SK-N-SH (cell line): ENCODE results near the gene QSOX2. TPM values are rescaled to one million over a fixed set of nuclear protein-coding genes. Genes with fewer than 3 reads are reported as not detected.

ENCODE experiments used
- CTCF ChIA-PET: fragments of 300-600, 350-600 bp; formaldehyde crosslinking; extraction: SDS; loops from one replicate; lab custom pipeline; 2021; lab: Yijun Ruan, JAX
- POLR2A ChIA-PET: fragments of 350-600 bp; sonication (Branson Sonifier 250); formaldehyde crosslinking; extraction: SDS; loops from one replicate; lab custom pipeline; 2020; ENCODE audit warnings: antibody characterized with exemption, inconsistent platforms; lab: Yijun Ruan, JAX
- DNase-seq: peaks from one replicate; pipeline ENCODE4 v3.0.0; 2012
- H2AFZ ChIP-seq: fragments of 200-600 bp; sonication (generic); 2 replicates; pipeline ENCODE4 v1.8.1; 2016; ENCODE audit warnings: antibody characterized with exemption, mild to moderate bottlenecking, low read depth
- H3F3A ChIP-seq: fragments of 200-600 bp; sonication (generic); replicated peaks from 2 replicates; pipeline ENCODE3; 2016; ENCODE audit warnings: antibody characterized with exemption, mild to moderate bottlenecking; ENCODE audit not compliant: insufficient read depth
- H3K27ac ChIP-seq, 2 experiments: fragments of 200-500 bp in 1 of 2; fragments of 200-600 bp in 1 of 2; sonication (Bioruptor generic) in 1 of 2; sonication (generic), shearing (Covaris generic) in 1 of 2; 2 replicates each; pipeline versions ENCODE4 v1.5.1 to v1.6.1; 2014 to 2016; ENCODE audit warnings: low read depth in 2 of 2, inconsistent platforms in 1 of 2, low read length in 1 of 2, mild to moderate bottlenecking in 1 of 2, mixed read lengths in 1 of 2
- H3K27me3 ChIP-seq: fragments of 200-600 bp; sonication (generic), shearing (Covaris generic); 2 replicates; pipeline ENCODE4 v1.6.1; 2016; ENCODE audit warnings: mixed run types; ENCODE audit not compliant: insufficient read depth
- H3K36me3 ChIP-seq, 2 experiments: fragments of 200-500 bp in 1 of 2; fragments of 200-600 bp in 1 of 2; sonication (Bioruptor generic) in 1 of 2; sonication (generic) in 1 of 2; replicated peaks in 1 of 2; 2 replicates each; pipeline versions ENCODE3 to v1.5.1; 2014 to 2016; ENCODE audit warnings: low read length in 1 of 2, mild to moderate bottlenecking in 1 of 2; ENCODE audit not compliant: insufficient read depth in 2 of 2, control insufficient read depth in 1 of 2
- H3K4me1 ChIP-seq, 2 experiments: fragments of 200-500 bp in 1 of 2; fragments of 200-600 bp in 1 of 2; sonication (Bioruptor generic) in 1 of 2; sonication (generic), shearing (Covaris generic) in 1 of 2; 2 replicates each; pipeline versions ENCODE4 v1.5.1 to v1.6.1; 2014 to 2016; ENCODE audit warnings: low read depth in 1 of 2, low read length in 1 of 2, mixed run types in 1 of 2; ENCODE audit not compliant: insufficient read depth in 2 of 2, control insufficient read depth in 1 of 2
- H3K4me2 ChIP-seq: fragments of 200-600 bp; sonication (generic), shearing (Covaris generic); 2 replicates; pipeline ENCODE4 v1.6.1; 2017; ENCODE audit warnings: mixed run types
- H3K4me3 ChIP-seq, 2 experiments: fragments of 200-500 bp in 1 of 2; fragments of 200-600 bp in 1 of 2; sonication (Bioruptor generic) in 1 of 2; sonication (generic), shearing (Covaris generic) in 1 of 2; 2 replicates each; pipeline versions ENCODE4 v1.5.1 to v1.8.1; 2014 to 2016; ENCODE audit warnings: low read depth in 2 of 2, inconsistent platforms in 1 of 2, low read length in 1 of 2, mild to moderate bottlenecking in 1 of 2, mixed read lengths in 1 of 2, moderate library complexity in 1 of 2
- H3K79me2 ChIP-seq: fragments of 200-600 bp; sonication (generic); 2 replicates; pipeline ENCODE4 v1.8.1; 2017; ENCODE audit warnings: mild to moderate bottlenecking; ENCODE audit not compliant: insufficient read depth
- H3K9ac ChIP-seq: fragments of 200-600 bp; sonication (generic); 2 replicates; pipeline ENCODE4 v1.6.1; 2017; ENCODE audit warnings: mixed run types
- H3K9me2 ChIP-seq: fragments of 200-600 bp; sonication (generic); 2 replicates; pipeline ENCODE4 v1.6.1; 2017; ENCODE audit warnings: mixed run types
- H3K9me3 ChIP-seq: fragments of 200-600 bp; sonication (generic); 2 replicates; pipeline ENCODE4 v1.6.1; 2017; ENCODE audit warnings: mixed run types, mild to moderate bottlenecking, moderate library complexity
- H4K20me1 ChIP-seq: fragments of 200-600 bp; sonication (generic); 2 replicates; pipeline ENCODE4 v1.6.1; 2017; ENCODE audit warnings: mild to moderate bottlenecking, mixed run types; ENCODE audit not compliant: insufficient read depth
- FOXM1 ChIP-seq: IDR thresholded peaks from 2 replicates; pipeline ENCODE4 v1.4.0; 2012; ENCODE audit warnings: low read depth, mild to moderate bottlenecking
- GATA2 ChIP-seq: sonication (generic); formaldehyde crosslinking; IDR thresholded peaks from 2 replicates; pipeline ENCODE4 v1.5.0; 2020; ENCODE audit warnings: mild to moderate bottlenecking, missing genetic modification reagents
- TEAD4 ChIP-seq: IDR thresholded peaks from 2 replicates; pipeline ENCODE4 v1.4.0; 2012; ENCODE audit warnings: mild to moderate bottlenecking, borderline replicate concordance; ENCODE audit not compliant: insufficient read depth
- WGBS: methylation state at CpG from one replicate; pipeline ENCODE4 v1.1.6; 2017; ENCODE audit warnings: low lambda C conversion rate; 5-methylcytosine and 5-hydroxymethylcytosine counted together
- polyA plus RNA-seq, 3 experiments: library from polyadenylated mRNA; depleted of rRNA; stranded (reverse); fragments of >200 nt; gene quantifications; 2 replicates each; pipeline ENCODE4 v1.2.3, GENCODE V29; 2012

QSOX2 gene
- polyA plus RNA-seq, 1 of the 3 experiments (the other 2 are of a cell fraction) = 26.6 TPM

DNA sequence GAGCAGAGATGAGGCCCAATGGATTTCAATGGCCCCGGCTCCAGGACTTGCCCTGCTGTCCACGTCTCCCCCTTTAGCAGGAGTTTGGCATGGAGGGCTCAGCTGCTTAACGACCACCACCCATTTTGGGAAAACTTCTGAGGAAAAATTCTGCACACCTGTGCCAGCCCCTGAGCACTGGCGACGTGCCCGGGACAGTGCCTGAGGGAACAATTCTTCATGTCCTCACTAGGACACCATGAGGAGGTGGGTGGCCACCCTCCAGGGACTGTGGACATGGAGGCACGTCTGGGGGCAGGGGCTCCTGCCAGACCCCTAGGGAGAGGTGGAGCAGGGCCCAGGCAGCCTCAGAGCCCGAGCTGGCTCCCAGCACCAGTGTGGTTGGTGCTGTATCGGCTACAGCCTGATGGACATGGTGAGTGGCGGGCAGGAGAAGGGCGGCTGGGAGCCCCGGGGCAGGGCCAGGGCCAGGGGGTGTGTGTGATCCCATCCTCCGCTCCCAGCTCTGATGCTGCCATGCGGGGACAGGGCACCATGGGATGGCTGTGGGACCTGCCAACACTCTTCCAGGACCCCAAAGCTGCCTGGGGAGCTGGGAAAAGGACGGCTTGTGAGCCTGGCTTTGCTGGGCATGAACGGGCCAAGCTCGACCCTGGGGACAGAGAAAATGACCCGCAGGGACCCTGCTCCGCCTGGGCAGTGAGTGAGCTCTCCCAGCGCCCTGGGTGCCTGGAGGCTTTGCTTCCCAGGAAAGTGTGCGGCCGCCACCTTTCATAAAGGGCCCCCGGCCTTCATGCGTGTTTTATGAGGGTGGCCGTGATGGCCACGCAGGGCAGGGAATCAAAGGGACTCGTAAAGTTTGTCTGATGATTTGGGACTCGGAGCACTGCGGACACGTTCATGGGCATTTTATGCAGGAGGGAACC is 3.6 kb upstream of the QSOX2 start:
- Histone ChIP-seq H3K36me3 (no peaks in the 10 kb centered on the region), H3K27ac (no peak overlapping the region), H4K20me1 (peaks cover 7% of the 10 kb centered on the region), H3K27me3 (no peaks in the 10 kb centered on the region), H2AFZ (no peak overlapping the region), H3K9me2 (no peaks in the 10 kb centered on the region), H3K79me2 (peaks cover 10% of the 10 kb centered on the region; the same call in 1 of the 2 replicates), H3F3A (peaks cover 4% of the 10 kb centered on the region), H3K4me2 (no peak overlapping the region), H3K9ac (no peak overlapping the region), H3K9me3 (no peaks in the 10 kb centered on the region), H3K4me1 (peaks cover 6 to 28% of the 10 kb centered on the region in 2 experiments; a peak in 3 of 4 replicates), H3K4me3 (no peak overlapping the region)
- no peak for TF ChIP-seq FOXM1
- no peak for DNase-seq
- 66% methylated on average over 24 of the region's 30 CpGs for WGBS
- ChIA-PET POLR2A (no interaction called here), CTCF (interaction anchor here (1.1 to 1.6 kb wide), 4 partner anchors 13 to 385 kb away, joined by 3 to 5 read pairs (median 4); no protein-coding TSS in a partner anchor)

DNA sequence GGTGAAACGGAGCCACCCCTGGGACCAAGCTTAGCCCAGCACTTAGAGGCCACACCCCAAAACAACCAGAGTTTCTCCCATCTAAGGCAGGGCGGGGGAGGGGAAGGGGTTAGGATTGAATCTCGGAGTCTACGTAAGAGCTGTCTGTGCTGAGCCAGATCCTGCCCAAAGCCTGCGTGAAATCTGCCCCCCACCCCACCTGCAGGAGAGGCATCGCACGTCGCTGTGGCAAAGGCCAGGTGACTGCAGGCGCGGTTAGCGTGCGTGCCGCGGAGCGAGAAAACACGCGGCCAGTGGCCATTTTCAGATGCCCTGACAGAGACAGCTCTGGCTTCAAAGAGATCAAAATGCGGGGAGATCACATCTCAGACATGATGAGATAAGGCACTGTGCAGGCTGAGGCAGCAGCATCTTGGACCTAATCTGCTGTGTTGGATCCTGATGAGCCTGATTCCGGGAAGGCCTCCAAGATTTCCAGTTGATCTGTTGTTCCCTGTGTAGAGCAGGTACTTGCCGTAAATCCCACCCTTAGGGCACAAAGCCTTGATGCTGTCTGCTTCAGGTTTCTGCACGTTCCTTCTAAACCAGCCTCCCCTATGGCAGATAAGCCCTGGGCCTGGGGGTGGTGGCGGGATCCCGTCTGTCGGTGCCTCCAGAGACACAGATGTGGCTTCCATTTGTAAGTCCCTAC is 2.5 kb upstream of the QSOX2 start:
- no peak for TF ChIP-seq TEAD4
- peak; percentile 54; the same call in 1 of the 2 replicates for TF ChIP-seq GATA2 (CRISPR knock-in tag)

DNA sequence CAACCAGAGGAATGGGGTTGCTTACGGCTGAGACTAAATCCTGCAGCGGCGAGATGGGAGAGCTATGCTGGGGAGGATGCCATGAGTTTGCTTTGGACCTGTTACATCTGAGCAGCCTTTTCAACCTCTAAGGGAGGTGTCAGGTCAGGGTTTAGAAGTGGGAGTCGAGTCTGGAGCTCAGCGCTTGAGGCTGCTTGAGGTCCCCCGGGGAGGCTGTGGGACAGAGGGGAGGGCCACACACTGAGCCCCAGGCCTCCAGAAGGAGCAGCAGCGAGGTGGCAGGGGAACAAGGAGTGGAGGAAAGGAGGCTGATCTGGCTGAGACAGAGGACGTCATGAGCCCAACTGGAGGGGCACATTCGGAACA is 1.9 kb upstream of the QSOX2 start:
- Histone ChIP-seq H3K4me2 (no peak overlapping the region), H3K4me1 (peaks cover 8 to 32% of the 10 kb centered on the region in 2 experiments; a peak in 3 of 4 replicates), H3K36me3 (no peaks in the 10 kb centered on the region), H3F3A (peaks cover 4% of the 10 kb centered on the region), H2AFZ (no peak overlapping the region), H3K9ac (no peak overlapping the region), H3K27ac (no peak overlapping the region)
- TF ChIP-seq GATA2 (CRISPR knock-in tag) (no peak), FOXM1 (no peak)
- TF ChIP-seq, all 33 proteins: peak for 0
- Histone ChIP-seq H3K79me2 (peaks cover 27% of the 10 kb centered on the region; the same call in 1 of the 2 replicates), H3K27me3 (no peaks in the 10 kb centered on the region), H3K9me3 (no peaks in the 10 kb centered on the region), H4K20me1 (peaks cover 24% of the 10 kb centered on the region), H3K9me2 (no peaks in the 10 kb centered on the region), H3K4me3 (no peak overlapping the region)
- CTCF ChIA-PET = interaction anchor here (0.7 to 1.1 kb wide), 2 partner anchors 21 to 157 kb away, joined by 3 to 4 read pairs; no protein-coding TSS in a partner anchor
- 57% methylated on average over 9 of the region's 9 CpGs for WGBS
- DNase-seq = no peak
- POLR2A ChIA-PET = no interaction called here

More for the DNA sequence above, 2.5 kb upstream of the QSOX2 start:
- no peaks in the 10 kb centered on the region for H3K27me3 ChIP-seq
- H2AFZ ChIP-seq = no peak overlapping the region
- H3K27ac ChIP-seq = no peak overlapping the region; a peak in 1 of 4 replicates
- ChIA-PET POLR2A (no interaction called here), CTCF (interaction anchor here (0.7 to 1.1 kb wide), 2 partner anchors 21 to 158 kb away, joined by 3 to 4 read pairs; no protein-coding TSS in a partner anchor)
- peaks cover 19% of the 10 kb centered on the region for H4K20me1 ChIP-seq
- no peaks in the 10 kb centered on the region for H3K9me3 ChIP-seq
- DNase-seq = peak; percentile 64
- no peak overlapping the region for H3K4me2 ChIP-seq
- no peak overlapping the region for H3K9ac ChIP-seq
- H3F3A ChIP-seq = peaks cover 4% of the 10 kb centered on the region
- H3K9me2 ChIP-seq = no peaks in the 10 kb centered on the region
- WGBS = 84% methylated on average over 20 of the region's 24 CpGs
- no peak overlapping the region for H3K4me3 ChIP-seq
- H3K36me3 ChIP-seq = no peaks in the 10 kb centered on the region
- peaks cover 22% of the 10 kb centered on the region; the same call in 1 of the 2 replicates for H3K79me2 ChIP-seq
- peaks cover 8 to 32% of the 10 kb centered on the region in 2 experiments; a peak in 3 of 4 replicates for H3K4me1 ChIP-seq
